K562 (cell line): Measurements from ENCODE around the gene KCNJ5. TPM values are rescaled to one million over a fixed set of nuclear protein-coding genes. Genes with fewer than 3 reads are reported as not detected.

Experiments used
- ATAC-seq: fragments of 200-7000 bp; cut with Tn5 transposase; 3 replicates; pipeline ENCODE4 v1.9.1; 2020; ENCODE audit warnings: moderate library complexity
- BruUV-seq: library from RNA; stranded (reverse); fragments of 400-500 nt; replicated peaks from 2 replicates; lab custom pipeline; 2021; lab: Mats Ljungman, UMichigan
- CTCF ChIA-PET: fragments of 300-600 bp; formaldehyde crosslinking; extraction: SDS; loops from one replicate; lab custom pipeline; 2021; ENCODE audit warnings: low intra/inter-chr PET ratio; lab: Yijun Ruan, JAX
- POLR2A ChIA-PET: fragments of 300-600, 350-650 bp; sonication (Branson Sonifier 250); formaldehyde crosslinking; extraction: SDS; loops from one replicate; lab custom pipeline; 2021; ENCODE audit warnings: antibody characterized with exemption, inconsistent platforms; lab: Yijun Ruan, JAX
- DNase-seq, 4 experiments: peaks; one replicate each; pipeline versions ENCODE4 v3.0.0 to v3.0.0-alpha.2; 2011 to 2018; ENCODE audit warnings: low spot score in 3 of 4, mixed read lengths in 3 of 4; ENCODE audit errors: extremely low read depth in 1 of 4
- FAIRE-seq: peaks from 2 replicates; lab custom pipeline; 2011; peaks lifted over from hg19 to GRCh38; lab: Jason Lieb, UNC
- H2AFZ ChIP-seq: 2 replicates; pipeline ENCODE4 v1.6.0; 2011; ENCODE audit warnings: low read depth, low read length, control low read depth, inconsistent platforms
- H3K27ac ChIP-seq: fragments of 200-600 bp; 3 replicates; pipeline ENCODE4 v1.8.0; 2011; ENCODE audit warnings: low read depth, mild to moderate bottlenecking, control low read depth, inconsistent platforms, low read length, moderate library complexity, mixed read lengths; ENCODE audit errors: extremely low read depth
- H3K27me3 ChIP-seq, 2 experiments: fragments of 300-600 bp in 1 of 2; 2 replicates in 1 of 2; 3 replicates in 1 of 2; pipeline versions ENCODE4 v1.6.0 to v1.8.0; 2011; ENCODE audit warnings: inconsistent platforms in 2 of 2, low read length in 2 of 2, mild to moderate bottlenecking in 1 of 2, mixed read lengths in 1 of 2, moderate library complexity in 1 of 2; ENCODE audit not compliant: control insufficient read depth in 2 of 2, insufficient read depth in 2 of 2
- H3K36me3 ChIP-seq: fragments of 300-600 bp; 3 replicates; pipeline ENCODE4 v1.8.0; 2011; ENCODE audit warnings: mild to moderate bottlenecking, low read length, inconsistent platforms; ENCODE audit not compliant: control insufficient read depth, insufficient read depth
- H3K4me1 ChIP-seq, 2 experiments: fragments of 200-600 bp in 1 of 2; replicated peaks in 1 of 2; 2 replicates in 1 of 2; 3 replicates in 1 of 2; pipeline versions ENCODE4 v1.5.1 to v1.8.0; 2011; ENCODE audit warnings: inconsistent platforms in 2 of 2, low read length in 2 of 2, mild to moderate bottlenecking in 1 of 2, mixed read lengths in 1 of 2, moderate library complexity in 1 of 2; ENCODE audit not compliant: control insufficient read depth in 2 of 2, insufficient read depth in 2 of 2
- H3K4me2 ChIP-seq: 2 replicates; pipeline ENCODE4 v1.6.1; 2011; ENCODE audit warnings: low read length, control low read depth, inconsistent platforms, mixed read lengths; ENCODE audit not compliant: insufficient read depth
- H3K4me3 ChIP-seq: fragments of 200-600 bp; sonication (generic), shearing (Covaris generic); 2 replicates; pipeline ENCODE4 v1.5.1; 2016; ENCODE audit warnings: control low read depth, inconsistent platforms
- H3K79me2 ChIP-seq: fragments of 200-600 bp; 3 replicates; pipeline ENCODE4 v1.8.0; 2011; ENCODE audit warnings: low read length, inconsistent platforms; ENCODE audit not compliant: control insufficient read depth, insufficient read depth
- H3K9ac ChIP-seq, 2 experiments: 2 replicates each; pipeline versions ENCODE4 v1.6.0 to v1.6.1; 2011; ENCODE audit warnings: low read depth in 2 of 2, low read length in 2 of 2, control low read depth in 1 of 2, inconsistent platforms in 1 of 2, mild to moderate bottlenecking in 1 of 2, mixed read lengths in 1 of 2; ENCODE audit not compliant: insufficient read depth in 1 of 2
- H3K9me1 ChIP-seq: one replicate; pipeline ENCODE4 v1.6.0; 2011; ENCODE audit warnings: inconsistent platforms, mild to moderate bottlenecking, low read length, moderate library complexity; ENCODE audit not compliant: control insufficient read depth, insufficient read depth
- H3K9me3 ChIP-seq: replicated peaks from 2 replicates; pipeline ENCODE4 v1.5.1; 2011; ENCODE audit warnings: low read depth, low read length, inconsistent platforms; ENCODE audit not compliant: control insufficient read depth, insufficient read depth
- H4K20me1 ChIP-seq: replicated peaks from 2 replicates; pipeline ENCODE4 v1.6.1; 2011; ENCODE audit warnings: low read length, inconsistent platforms, mixed read lengths; ENCODE audit not compliant: control insufficient read depth, insufficient read depth
- ARID3A ChIP-seq: IDR thresholded peaks from 2 replicates; pipeline ENCODE4 v1.6.1; 2012; ENCODE audit warnings: low read depth, low read length, improper control_type of control experiment, borderline replicate concordance
- DDX20 ChIP-seq: fragments of 450-650 bp; IDR thresholded peaks from 2 replicates; pipeline ENCODE4 v1.6.1; 2016; ENCODE audit warnings: missing genetic modification characterization, low read depth, mild to moderate bottlenecking, missing compliant biosample characterization, moderate library complexity
- HBP1 ChIP-seq: fragments of 450-650 bp; formaldehyde crosslinking; IDR thresholded peaks from 2 replicates; pipeline ENCODE4 v1.4.0; 2022; ENCODE audit warnings: missing genetic modification characterization
- HEY1 ChIP-seq: fragments of 250-450 bp; sonication (Bioruptor Pico); IDR thresholded peaks from 2 replicates; pipeline ENCODE4 v1.5.0; 2020; ENCODE audit warnings: mild to moderate bottlenecking, moderate library complexity, borderline replicate concordance
- MCM5 ChIP-seq: fragments of 450-650 bp; IDR thresholded peaks from 2 replicates; pipeline ENCODE4 v1.6.1; 2016; ENCODE audit warnings: low read depth
- MITF ChIP-seq: IDR thresholded peaks from 2 replicates; pipeline ENCODE4 v1.6.1; 2014; ENCODE audit warnings: antibody characterized with exemption
- MTA1 ChIP-seq: fragments of 450-650 bp; IDR thresholded peaks from 2 replicates; pipeline ENCODE4 v1.6.1; 2017; ENCODE audit warnings: borderline replicate concordance
- NEUROD1 ChIP-seq: fragments of 150-350 bp; IDR thresholded peaks from 2 replicates; pipeline ENCODE4 v1.6.1; 2014; ENCODE audit warnings: borderline replicate concordance, low read length, low read depth; ENCODE audit not compliant: partially characterized antibody
- SIN3A ChIP-seq, 2 experiments: fragments of 150-350 bp in 1 of 2; IDR thresholded peaks; 2 replicates each; pipeline ENCODE4 v1.6.1; 2011 to 2016; ENCODE audit warnings: borderline replicate concordance in 2 of 2, low read depth in 2 of 2, low read length in 2 of 2, mild to moderate bottlenecking in 2 of 2, moderate library complexity in 2 of 2; ENCODE audit not compliant: control insufficient read depth in 1 of 2
- SMAD4 ChIP-seq: fragments of 250-450 bp; sonication (Bioruptor Pico); conservative IDR thresholded peaks from 2 replicates; pipeline ENCODE4 v1.8.0; 2021; ENCODE audit warnings: inconsistent platforms, mild to moderate bottlenecking, moderate library complexity
- SREBF1 ChIP-seq: fragments of 150-350 bp; IDR thresholded peaks from 2 replicates; pipeline ENCODE4 v1.6.1; 2014; ENCODE audit warnings: antibody characterized with exemption, low read depth, low read length, borderline replicate concordance
- STAT6 ChIP-seq: sonication (generic); formaldehyde crosslinking; IDR thresholded peaks from 2 replicates; pipeline ENCODE4 v1.8.1; 2023; ENCODE audit warnings: mild to moderate bottlenecking, missing genetic modification reagents
- ZNF41 ChIP-seq: fragments of 250-450 bp; sonication (Bioruptor Pico); conservative IDR thresholded peaks from 2 replicates; pipeline ENCODE4 v1.4.0; 2020; ENCODE audit warnings: mild to moderate bottlenecking
- ZNF512 ChIP-seq: IDR thresholded peaks from 2 replicates; pipeline ENCODE4 v1.6.1; 2016; ENCODE audit warnings: missing genetic modification characterization, missing compliant biosample characterization
- WGBS: fragments of 100-300 bp; shearing (Covaris generic); methylation state at CpG from one replicate; pipeline ENCODE4 v1.1.6; 2016; ENCODE audit warnings: low coverage, mixed read lengths; ENCODE audit not compliant: insufficient coverage; ENCODE audit errors: missing lambda C conversion rate; 5-methylcytosine and 5-hydroxymethylcytosine counted together
- in situ Hi-C: fragments of 300-500 bp; cut with MboI; formaldehyde crosslinking; loops from 4 replicates; pipeline ENCODE4 v1.15.0; 2018; ENCODE audit warnings: inconsistent platforms, mixed read lengths
- intact Hi-C: fragments of 100-400 bp; cut with micrococcal nuclease; formaldehyde crosslinking; loops from 2 replicates; pipeline ENCODE4 v1.14.2; 2022
- polyA plus RNA-seq, 8 experiments: library from polyadenylated mRNA; depleted of rRNA in 4 of 8; stranded (reverse) in 5 of 8; unstranded in 3 of 8; fragments of >200 nt; fragmentation: Nextera tagmentation in 2 of 8; fragmentation: Illumina TruSeq in 1 of 8; extraction: Ambion mirVana in 2 of 8; extraction: Trizol in 1 of 8; gene quantifications; 2 replicates each; pipeline versions ENCODE4 v1.2.1 to v1.2.3, GENCODE V29; 2011 to 2014; ENCODE audit warnings: inconsistent platforms in 1 of 8, missing spikeins in 1 of 8
- total RNA-seq, 7 experiments: library from RNA; depleted of rRNA in 6 of 7; stranded (reverse); fragments of >200 nt in 6 of 7; fragmentation: Illumina TruSeq in 2 of 7; extraction: Trizol in 2 of 7; gene quantifications; 2 replicates each; pipeline versions ENCODE4 v1.2.1 to v1.2.3, GENCODE V29; 2011 to 2021; ENCODE audit warnings: low replicate concordance in 1 of 7

KCNJ5 gene
- total and polyA plus RNA-seq, 9 of the 15 experiments (the other 6 are each of a cell fraction or from before 2014, with no cell fraction given): 0.04 TPM; not detected in 8

- Histone ChIP-seq H3K79me2 (no peaks in the 10 kb centered on the region), H4K20me1 (no peaks in the 10 kb centered on the region), H3K4me2 (no peak overlapping the region), H3K4me3 (no peak overlapping the region), H3K9me1 (no peaks in the 10 kb centered on the region), H3K9ac (no peak overlapping the region), H3K27ac (no peak overlapping the region), H3K9me3 (no peaks in the 10 kb centered on the region), H3K36me3 (no peaks in the 10 kb centered on the region), H2AFZ (no peak overlapping the region), H3K4me1 (no peaks in the 10 kb centered on the region), H3K27me3 (no peaks in the 10 kb centered on the region)
- in situ Hi-C loops (no loop called here), intact Hi-C loops (no loop called here)
- DNase-seq (no peak), ATAC-seq (no peak), FAIRE-seq (no peak)
- 2% methylated on average over 5 of the region's 6 CpGs for WGBS
- ChIA-PET CTCF (no interaction called here), POLR2A (no interaction called here)
- no TSS peak for BruUV-seq
- TF ChIP-seq MITF (no peak), SMAD4 (CRISPR knock-in tag) (no peak), DDX20 (tag) (no peak), NEUROD1 (no peak), SREBF1 (no peak), SIN3A (IDR thresholded peaks at IDR 0.05; ENCODE audit: borderline replicate concordance in 2 of 2, control insufficient read depth in 1 of 2, low read depth in 2 of 2, low read length in 2 of 2) (no peak), ZNF512 (tag) (no peak), MCM5 (no peak), ARID3A (no peak), MTA1 (no peak), STAT6 (CRISPR knock-in tag) (no peak), HEY1 (no peak), ZNF41 (CRISPR knock-in tag) (no peak), HBP1 (CRISPR knock-in tag) (no peak)
Observed at GRCh38 chr11:128967578-128967977, 76.4 kb downstream of the KCNJ5 start.
